OCI-LY1 (cell line): Measurements from ENCODE around the gene RNF157.

Experiments used
- EZH2 ChIP-seq: fragments of 200-600 bp; sonication (generic), shearing (Covaris generic); IDR thresholded peaks from 2 replicates; pipeline ENCODE4 v1.8.0; 2017; ENCODE audit warnings: borderline replicate concordance, mixed run types, mild to moderate bottlenecking, antibody characterized with exemption, low read length, moderate library complexity, mixed read lengths
- TF ChIP-seq, protein P1 (sequence below): fragments of 200-600 bp; sonication (generic), shearing (Covaris generic); IDR thresholded peaks from 2 replicates; pipeline ENCODE4 v1.5.1; 2017; ENCODE audit warnings: mild to moderate bottlenecking, antibody characterized with exemption, low read length, moderate library complexity, mixed read lengths

- TF ChIP-seq, protein P1, sequence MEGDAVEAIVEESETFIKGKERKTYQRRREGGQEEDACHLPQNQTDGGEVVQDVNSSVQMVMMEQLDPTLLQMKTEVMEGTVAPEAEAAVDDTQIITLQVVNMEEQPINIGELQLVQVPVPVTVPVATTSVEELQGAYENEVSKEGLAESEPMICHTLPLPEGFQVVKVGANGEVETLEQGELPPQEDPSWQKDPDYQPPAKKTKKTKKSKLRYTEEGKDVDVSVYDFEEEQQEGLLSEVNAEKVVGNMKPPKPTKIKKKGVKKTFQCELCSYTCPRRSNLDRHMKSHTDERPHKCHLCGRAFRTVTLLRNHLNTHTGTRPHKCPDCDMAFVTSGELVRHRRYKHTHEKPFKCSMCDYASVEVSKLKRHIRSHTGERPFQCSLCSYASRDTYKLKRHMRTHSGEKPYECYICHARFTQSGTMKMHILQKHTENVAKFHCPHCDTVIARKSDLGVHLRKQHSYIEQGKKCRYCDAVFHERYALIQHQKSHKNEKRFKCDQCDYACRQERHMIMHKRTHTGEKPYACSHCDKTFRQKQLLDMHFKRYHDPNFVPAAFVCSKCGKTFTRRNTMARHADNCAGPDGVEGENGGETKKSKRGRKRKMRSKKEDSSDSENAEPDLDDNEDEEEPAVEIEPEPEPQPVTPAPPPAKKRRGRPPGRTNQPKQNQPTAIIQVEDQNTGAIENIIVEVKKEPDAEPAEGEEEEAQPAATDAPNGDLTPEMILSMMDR = no peak
- no peak for TF ChIP-seq EZH2
Observed at GRCh38 chr17:76236603-76237002, 3.7 kb downstream of the RNF157 start.
